Stimulated activated CD4-positive, alpha-beta T cell treated with anti-CD3 and anti-CD28 coated beads, Interleukin-4, amount 100 ng/mL, for 4 hours (primary cell): Measurements from ENCODE around the gene CBLC.

Experiments used
- DNase-seq, 2 experiments: peaks; one replicate each; pipeline ENCODE4 v3.0.0-alpha.2; 2020

CBLC gene, protein sequence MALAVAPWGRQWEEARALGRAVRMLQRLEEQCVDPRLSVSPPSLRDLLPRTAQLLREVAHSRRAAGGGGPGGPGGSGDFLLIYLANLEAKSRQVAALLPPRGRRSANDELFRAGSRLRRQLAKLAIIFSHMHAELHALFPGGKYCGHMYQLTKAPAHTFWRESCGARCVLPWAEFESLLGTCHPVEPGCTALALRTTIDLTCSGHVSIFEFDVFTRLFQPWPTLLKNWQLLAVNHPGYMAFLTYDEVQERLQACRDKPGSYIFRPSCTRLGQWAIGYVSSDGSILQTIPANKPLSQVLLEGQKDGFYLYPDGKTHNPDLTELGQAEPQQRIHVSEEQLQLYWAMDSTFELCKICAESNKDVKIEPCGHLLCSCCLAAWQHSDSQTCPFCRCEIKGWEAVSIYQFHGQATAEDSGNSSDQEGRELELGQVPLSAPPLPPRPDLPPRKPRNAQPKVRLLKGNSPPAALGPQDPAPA

DNA sequence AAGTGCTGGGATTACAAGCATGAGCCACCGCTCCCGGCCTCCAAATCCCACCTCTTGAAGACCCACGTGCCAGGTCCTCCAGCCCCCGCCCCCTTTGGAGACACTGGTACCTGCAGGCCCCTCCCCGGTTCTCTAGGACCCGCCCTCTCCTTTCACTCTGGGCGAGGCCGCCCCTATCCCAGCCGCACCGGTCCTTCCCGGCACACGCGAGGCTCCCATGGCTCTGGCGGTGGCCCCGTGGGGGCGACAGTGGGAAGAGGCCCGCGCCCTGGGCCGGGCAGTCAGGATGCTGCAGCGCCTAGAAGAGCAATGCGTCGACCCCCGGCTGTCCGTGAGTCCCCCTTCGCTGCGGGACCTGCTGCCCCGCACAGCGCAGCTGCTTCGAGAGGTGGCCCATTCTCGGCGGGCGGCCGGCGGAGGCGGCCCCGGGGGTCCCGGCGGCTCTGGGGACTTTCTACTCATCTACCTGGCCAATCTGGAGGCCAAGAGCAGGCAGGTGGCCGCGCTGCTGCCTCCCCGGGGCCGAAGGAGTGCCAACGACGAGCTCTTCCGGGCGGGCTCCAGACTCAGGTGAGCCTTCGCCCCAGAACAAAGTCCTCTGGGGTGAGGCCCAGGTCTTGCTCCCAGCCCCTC lies at the start of gene CBLC:
CBLC (plus strand) TSS at position 176 of the 633 bp plus-strand sequence; CDS start at position 218, 42 bp downstream.
- no peak for DNase-seq

DNA sequence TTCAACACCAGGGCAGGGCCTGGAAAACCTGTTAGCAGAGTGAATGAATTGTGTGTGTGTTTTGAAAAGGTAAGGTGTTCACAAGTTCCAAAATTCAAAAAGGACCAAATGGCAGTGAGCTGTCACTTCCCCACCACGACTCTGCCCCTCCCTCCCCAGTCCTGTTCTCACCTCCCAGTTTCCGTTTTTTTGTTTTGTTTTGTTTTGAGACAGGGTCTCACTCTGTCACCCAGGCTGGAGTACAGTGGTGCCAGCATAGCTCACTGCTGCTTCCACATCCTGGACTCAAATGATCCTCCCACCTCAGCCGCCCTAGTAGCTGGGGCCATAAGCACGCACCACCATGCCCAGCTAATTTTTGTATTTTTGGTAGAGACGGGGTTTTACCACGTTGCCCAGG lies 49.5 kb upstream of the CBLC start:
- no peak for DNase-seq

DNA sequence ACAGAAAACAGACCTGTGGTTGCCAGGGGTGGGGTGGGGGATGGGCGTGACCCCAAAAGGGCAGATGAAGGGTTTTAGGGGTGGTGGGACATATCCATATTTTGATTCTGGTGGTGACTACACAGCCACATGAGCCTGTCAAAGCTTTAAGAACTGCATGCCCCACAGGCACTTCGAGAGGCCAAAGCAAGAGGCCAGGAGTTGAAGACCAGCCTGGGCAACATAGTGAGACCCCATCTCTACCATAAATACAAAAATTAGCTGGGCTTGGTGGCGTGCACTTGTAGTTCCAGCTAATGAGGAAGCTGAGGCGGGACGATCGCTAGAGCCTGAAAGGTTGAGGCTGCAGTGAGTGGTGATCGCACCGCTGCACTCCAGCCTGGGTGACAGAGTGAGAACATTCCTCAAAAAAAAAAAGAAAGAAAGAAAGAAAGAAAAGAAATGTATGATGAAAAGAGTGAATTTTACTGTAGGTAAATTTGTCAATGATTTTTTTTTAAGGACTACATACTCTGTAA lies 48.1 kb upstream of the CBLC start:
- DNase-seq = no peak

DNA sequence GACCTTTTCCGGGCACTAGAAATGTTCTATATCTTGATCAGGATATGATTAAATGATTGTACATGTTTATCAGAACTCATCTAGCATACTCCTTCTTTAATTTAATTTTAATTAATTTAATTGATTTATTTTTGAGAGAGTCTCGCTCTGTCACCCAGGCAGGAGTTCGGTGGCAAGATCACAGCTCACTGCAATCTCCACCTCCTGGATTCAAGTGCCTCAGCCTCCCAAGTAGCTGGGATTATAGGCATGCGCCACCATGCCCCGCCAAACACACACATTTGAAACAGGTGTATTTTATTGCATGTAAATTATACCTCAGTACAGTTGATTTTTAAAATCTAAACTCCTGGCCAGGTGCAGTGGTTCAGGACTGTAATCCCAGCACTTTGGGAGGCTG lies 46.6 kb upstream of the CBLC start:
- no peak for DNase-seq

DNA sequence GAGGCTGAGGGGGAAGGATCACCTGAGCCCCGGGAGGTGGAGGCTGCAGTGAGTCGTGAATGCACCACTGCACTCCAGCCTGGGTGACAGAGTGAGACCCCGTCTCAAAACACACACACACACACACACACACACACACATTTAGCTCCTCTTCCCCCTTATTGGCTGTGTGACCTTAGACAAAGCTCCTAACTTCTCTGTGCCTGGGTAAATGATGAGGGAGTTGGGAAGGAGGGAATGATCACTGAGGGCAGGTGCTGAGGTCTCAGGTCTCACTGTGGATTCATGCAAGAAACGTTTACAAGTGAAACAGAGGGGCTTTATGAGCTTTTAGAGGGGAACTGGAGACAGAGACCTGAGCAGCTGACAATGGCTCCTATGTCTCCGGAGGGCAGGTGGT lies 46.1 kb upstream of the CBLC start:
- DNase-seq = no peak

DNA sequence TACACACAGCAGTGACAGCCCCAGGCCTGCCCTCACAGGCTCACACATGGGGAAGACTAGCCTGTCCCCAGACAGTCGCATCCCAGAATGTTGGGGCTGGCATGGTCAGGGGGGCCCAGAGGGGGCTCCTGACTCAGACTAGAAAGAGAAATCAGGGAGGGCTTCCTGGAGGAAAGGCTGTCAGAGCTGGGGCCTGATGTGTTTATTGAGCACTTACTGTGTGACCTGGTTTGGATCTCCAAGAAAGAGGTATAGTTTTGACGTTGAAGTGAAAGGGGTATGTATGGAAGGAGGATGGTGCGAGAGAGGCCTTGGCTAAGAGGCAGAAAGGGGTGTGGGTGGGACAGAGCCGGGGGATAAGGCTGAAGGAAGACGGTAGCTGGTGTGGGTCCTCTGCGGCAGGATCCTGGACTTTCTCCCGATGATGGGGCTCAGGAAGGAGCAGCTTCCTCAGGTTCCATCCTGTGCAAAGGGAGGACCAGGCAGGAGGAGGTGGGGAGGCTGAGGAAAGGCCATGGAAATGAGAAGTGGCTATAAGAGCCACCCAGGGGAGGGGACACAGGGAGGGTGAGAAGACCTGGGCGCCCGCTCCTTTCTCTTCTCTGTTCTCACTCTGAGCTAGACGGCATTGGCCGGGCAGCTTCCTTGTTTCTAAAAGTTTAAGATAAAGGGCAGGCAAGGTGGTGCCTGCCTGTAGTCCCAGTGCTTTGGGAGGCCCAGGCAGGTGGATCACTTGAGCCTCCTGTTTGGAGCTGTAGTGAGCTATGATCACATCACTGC lies 45.3 kb upstream of the CBLC start:
- no peak for DNase-seq

DNA sequence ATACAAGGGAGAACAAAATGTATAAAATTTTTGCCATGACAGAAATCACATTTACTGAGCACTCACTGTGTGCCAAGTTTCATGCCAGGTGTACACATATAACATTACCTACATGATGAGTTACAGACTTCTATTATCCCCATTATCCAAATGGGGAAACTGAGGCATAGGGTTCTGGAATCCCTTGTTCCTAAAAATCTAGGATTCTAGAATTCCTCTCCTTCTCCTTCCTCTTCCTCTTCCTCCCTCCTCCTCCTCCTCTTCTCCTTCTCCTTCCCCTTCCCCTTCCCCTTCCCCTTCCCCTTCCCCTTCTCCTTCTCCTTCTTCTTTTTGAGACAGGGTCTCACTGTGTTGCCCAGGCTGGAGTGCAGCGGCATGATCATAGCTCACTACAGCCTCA lies 43.3 kb upstream of the CBLC start:
- no peak for DNase-seq

DNA sequence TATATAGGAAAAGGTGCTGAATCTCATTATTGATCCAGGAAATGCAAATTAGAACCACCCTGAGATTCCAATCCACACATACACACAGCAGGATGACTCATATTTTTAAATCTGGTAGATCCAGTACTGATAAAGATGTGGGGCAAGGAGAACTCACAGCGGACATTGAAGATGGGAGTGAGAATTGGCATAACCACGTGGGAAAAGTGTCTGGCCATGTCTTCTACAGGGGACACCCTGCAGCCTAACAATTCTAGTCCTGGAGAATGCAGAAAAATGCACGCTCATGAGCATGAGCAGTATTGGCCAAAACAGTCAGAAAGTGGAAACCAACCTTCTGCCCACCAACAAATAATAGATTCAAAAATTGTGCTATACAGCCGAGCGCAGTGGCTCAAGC lies 42.7 kb upstream of the CBLC start:
- no peak for DNase-seq

DNA sequence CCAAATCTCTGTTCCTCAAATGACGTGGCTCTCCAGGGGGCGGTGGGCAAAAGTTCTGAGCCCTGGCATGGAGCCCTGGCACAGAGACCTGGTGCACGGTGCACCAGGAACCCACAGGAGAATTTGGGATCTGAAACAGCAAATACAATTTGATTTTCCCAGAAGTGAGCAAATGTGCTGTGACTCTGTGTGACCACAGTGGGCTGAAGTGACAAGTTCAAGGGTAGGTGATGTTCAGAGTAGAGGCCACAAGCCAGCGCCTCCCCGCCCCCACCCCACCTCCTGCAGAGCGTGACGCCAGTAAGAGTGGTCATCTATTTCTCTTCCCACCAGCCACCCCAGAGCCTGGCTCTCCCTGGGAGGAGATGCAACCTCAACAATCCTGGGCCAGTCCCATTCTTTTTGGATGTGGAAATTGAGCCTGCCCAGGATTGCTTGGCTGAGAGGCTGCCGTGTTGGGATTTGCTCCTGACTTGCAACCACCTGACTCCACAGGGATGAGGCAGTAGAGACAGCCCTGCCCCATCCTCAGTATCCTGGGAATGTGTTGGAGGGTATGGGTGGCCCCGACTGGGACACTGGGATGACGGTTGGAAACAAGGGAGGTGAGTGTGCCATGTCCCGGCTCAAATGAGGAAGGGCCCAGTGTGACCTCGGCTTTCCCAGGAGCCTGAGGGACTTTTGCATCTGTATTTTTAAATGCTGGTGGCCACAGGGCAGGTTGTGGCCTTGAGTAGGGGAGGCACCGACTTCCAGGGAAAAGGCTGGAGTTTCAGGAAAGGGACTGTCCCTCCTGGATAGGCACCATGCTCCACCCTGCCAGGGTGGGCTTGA lies 40.2 kb upstream of the CBLC start:
- no peak for DNase-seq

DNA sequence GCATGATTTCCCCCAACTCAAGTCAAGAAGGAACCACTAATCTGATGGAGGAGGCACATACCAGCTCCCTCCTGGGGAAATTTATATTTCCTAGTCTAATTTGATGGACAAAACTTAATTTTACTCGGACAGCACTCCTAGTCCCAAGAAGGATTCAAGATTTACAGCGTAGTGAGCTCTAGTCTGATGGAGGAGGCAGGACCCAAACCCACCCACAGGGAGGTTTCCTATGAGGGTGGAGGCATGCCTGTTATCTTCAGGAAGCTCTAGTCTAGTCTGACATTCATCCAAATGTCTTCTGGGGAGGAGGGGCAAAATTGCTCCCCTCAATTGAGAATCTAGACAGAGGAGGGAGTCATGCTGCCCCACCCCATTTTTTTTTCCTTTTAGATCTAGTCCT lies 39.6 kb upstream of the CBLC start:
- DNase-seq = no peak

DNA sequence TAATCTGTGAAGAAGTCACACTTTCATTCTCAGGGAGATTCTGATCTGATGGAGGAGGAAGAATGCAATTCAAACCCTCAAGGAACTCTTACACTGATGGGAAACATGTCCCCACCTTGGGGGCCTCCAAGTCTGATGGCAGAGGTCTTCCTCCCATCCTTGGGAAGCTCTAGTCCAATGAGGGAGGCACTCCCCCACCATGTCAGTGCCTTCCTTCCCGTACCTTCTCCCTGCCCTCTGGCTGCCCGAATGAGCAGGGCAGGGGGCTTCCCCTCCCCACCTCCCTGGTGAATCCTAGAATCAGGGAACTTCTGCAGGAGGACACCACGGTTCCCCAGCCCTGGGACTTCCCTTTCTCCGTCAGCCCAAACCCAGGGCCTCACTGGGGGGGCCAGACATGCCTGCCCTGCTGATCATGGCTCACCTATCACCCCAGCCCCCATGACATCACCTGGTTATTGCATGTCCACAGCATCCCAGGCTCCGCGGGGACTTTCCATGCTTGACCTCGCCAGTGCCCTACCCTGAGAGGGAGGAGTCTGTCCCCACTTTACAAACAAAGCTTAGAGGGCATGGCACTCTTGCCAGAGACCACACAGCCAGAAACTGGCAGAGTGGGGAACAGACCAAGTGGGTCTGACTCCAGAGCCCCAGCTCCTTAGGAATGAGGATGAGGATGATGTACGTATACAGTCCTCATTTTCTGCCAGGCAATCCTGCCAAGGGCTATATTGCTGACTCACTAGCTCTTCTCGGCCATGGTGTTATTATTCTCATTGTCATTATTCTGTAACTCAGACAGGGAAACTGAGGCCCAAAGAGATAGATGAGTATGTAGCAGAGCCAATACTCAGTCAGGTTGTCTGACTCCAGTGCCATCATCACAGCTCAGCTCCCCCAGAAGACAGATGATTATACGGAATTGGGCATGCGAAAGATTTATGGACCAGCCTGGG lies 38.8 kb upstream of the CBLC start:
- no peak for DNase-seq

DNA sequence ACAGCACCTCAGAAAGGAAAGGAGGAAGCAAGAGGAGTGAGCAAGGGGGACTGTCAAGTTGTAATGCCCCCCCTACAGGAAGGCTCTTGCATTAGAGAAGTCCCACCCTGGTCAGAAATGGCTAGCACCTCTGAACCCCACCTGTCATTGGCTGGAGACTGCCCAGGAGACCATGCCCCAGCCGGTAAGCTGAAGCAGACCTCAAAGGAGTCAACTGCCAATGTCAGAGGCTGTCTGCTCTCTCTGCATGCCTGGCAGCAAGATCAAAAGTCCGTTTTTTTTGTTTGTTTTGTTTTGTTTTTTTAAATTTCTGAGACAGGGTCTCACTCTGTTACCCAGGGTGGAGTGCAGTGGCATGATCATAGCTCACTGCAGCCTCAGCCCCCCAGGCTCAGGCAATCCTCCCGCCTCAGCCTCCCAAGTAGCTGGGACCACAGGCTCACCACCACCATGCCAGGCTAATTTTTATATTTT lies 37.3 kb upstream of the CBLC start:
- DNase-seq = no peak

DNA sequence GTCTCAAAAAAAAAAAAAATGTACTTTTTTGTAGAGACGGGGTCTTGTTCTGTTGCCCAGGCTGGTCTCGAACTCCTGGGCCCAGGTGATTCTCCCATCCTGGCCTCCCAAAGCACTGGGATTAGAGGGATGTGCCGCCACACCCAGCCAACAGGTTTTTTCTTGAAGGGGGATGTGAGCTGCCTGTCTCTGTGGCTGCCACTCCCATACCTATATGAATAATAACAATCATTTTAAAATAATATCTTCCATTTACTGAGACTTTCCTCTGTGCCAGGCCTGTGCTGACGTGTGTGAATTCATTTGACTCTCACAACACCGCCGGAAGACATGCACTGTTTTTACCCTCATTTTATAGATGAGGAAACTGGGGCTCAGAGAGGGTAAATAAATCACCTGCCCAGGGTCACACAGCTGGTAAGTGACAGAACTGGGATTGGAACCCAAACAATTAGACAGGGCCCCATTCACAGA lies 36.4 kb upstream of the CBLC start:
- no peak for DNase-seq

DNA sequence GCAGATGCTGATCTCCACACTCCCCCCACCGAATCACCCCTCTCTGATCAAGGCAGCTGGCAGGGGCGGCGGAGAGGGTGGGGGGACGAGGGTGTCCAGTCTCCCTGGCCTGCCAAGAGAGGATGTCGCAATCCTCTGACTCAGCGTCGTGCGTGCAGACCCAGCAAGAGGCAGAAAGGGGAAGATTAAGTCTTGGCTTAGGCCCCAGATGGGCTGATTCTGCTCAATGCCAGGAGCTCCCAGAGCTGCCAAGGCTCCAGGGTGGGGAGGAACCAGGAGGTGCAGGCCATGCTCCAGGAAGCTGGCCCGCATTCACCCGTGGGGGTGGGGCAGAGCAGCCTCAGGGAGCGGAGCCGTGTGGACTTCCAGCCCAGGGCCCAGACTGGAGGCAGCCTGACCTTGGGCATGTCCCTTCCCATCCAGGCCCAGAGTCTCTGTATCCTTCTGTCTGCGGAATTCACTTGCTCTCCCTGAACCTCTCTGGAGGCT lies 35.8 kb upstream of the CBLC start:
- no peak for DNase-seq

DNA sequence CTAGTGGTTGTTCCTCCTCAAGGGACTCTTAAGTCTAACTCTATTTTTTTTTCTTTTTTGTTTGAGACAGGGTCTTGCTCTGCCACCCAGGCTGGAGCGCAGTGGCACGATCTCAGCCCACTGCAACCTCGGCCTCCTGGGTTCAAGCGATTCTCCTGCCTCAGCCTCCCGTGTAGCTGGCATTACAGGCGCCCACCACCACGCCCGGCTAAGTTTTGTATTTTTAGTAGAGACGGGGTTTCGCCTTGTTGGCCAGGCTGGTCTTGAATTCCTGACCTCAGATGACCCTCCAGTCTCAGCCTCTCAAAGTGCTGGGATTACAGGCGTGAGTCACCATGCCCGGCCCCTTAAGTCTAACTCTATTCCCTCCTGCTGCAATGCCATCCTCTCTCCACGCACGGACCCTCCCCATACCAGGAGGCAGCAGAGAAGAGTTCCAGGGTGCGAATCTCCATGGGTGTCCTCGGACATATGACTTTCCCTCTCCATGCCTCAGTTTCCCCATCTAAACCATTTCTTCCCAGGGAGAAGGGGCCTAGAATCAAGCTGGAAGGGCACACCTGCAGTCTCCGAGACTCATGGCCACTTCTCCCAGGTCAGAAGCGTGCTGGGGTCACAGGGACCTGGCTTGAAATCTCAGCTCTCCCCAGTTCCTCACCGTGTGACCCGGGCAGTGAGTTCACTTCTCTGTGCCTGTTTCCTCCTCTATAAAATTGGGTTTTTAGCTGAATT lies 35.2 kb upstream of the CBLC start:
- DNase-seq = no peak

DNA sequence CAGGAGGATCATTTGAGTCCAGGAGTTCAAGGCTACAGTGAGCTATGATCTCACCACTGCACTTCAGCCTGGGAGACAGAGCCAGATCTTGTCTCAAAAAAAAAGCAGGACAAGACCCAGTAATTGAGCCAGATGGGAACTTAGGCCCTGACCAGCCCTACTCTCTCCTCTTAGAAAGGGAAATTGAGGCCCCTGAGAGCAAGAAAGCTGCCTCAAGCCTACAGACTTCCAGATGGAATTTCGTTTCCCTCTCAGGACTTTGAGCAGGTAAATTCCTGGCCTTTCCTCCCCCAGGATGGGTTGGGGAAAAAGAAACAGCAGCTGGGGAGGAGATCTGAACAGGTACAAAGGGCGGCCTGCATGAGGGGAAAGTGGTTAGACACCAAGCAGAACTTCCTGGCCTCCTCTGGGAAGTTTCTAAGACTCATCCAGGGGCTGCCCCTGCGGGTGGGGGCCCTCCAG lies 32.8 kb upstream of the CBLC start:
- DNase-seq = no peak

DNA sequence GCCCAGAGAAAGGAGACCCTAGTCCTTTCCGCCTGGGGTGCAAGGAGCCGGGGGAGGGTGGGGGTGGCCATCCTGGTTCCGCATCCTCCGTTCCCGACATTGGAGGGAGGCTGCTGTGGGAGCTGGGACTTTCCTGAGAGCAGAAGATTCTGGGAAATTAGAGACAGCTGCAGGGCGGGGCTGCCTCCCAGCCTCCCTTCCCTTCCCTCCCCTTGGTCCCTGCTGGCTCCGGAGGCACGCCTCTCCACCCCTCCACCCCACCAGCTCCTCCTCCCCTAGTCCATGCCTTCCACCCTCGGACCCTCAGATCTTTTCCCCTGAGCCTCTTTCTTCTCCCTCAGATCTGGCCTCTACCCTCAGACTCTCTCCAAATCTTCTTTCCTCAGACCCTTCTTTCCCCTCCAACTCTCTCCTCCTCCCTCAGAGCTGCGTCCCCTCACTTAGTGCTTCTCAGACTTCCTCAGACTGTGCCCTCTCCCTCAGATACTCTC lies 32.3 kb upstream of the CBLC start:
- no peak for DNase-seq

DNA sequence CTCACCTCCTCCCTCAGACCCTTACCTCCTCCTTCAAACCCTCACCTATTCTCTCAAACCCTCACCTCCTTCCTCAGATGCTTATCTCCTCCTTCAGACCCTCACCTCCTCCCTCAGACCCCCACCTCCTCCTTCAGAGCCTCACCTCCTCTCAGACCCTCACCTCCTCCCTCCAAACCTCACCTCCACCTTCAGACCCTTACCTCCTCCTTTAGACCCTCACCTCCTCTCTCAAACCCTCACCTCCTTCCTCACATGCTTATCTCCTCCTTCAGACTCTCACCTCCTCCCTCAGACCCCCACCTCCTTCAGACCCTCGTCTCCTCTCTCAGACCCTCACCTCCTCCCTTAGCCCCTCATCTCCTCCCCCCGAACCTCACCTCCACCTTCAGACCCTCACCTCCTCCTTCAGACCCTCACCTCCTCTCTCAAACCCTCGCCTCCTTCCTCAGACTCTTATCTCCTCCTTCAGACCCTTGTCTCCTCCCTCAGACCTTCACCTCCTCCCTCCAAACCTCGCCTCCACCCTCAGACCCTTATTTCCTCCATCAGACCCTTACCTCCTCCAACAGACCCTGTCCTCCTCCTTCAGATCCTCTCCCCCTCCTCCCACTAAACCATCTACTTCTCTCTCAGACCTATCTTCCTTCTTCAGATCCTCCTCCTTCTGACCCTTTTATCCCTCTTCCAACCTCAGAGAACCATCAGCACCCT lies 31.6 kb upstream of the CBLC start:
- no peak for DNase-seq

DNA sequence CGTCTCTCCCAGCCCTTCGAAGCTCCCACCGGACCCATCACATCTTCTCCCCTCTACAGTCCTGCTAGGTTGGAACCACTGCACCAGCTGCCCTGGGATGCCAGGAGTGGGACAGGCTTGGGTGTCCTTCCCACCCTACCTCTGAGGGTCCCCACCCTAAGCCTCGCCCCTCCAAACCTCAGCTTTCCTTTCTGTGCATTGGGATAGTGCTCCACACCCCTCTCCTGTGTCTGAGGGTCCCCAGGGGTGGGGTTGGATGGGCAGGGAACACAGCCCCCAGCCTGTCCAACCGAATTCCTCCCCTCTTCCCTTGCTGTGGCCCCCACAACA lies 31.1 kb upstream of the CBLC start:
- DNase-seq = no peak
